HFFc6 (cell line): ENCODE measurements around the gene SLC39A11. TPM values are rescaled to one million over a fixed set of nuclear protein-coding genes. Genes with fewer than 3 reads are reported as not detected.
"Not testable (repeated sequence)": the region's sequence is repeated elsewhere in the genome, so short reads cannot be mapped to it uniquely, and the experiment has no call there.

Experiments used
- DNase-seq: peaks from one replicate; pipeline ENCODE4 v3.0.0-alpha.2; 2018
- H3K27ac Mint-ChIP-seq: 2 replicates; pipeline ENCODE4 v1.8.0; 2020; ENCODE audit warnings: mild to moderate bottlenecking, mixed read lengths
- H3K27me3 Mint-ChIP-seq: 2 replicates; pipeline ENCODE4 v1.8.0; 2021; ENCODE audit warnings: mild to moderate bottlenecking, moderate library complexity, mixed read lengths; ENCODE audit not compliant: insufficient read depth
- H3K36me3 Mint-ChIP-seq: 2 replicates; pipeline ENCODE4 v1.8.0; 2021; ENCODE audit warnings: low read depth, mixed read lengths
- H3K4me1 Mint-ChIP-seq: 2 replicates; pipeline ENCODE4 v1.8.0; 2020; ENCODE audit warnings: low read depth, mixed read lengths
- H3K4me3 Mint-ChIP-seq: 2 replicates; pipeline ENCODE4 v1.8.0; 2020; ENCODE audit warnings: mild to moderate bottlenecking, moderate library complexity, mixed read lengths
- H3K9me3 Mint-ChIP-seq: 2 replicates; pipeline ENCODE4 v1.8.0; 2020; ENCODE audit warnings: mild to moderate bottlenecking, mixed read lengths
- CTCF ChIP-seq: fragments of 200-600 bp; sonication (generic); IDR thresholded peaks from 2 replicates; pipeline ENCODE4 v1.5.0; 2021; ENCODE audit warnings: antibody characterized with exemption, mild to moderate bottlenecking
- total RNA-seq, 6 experiments: library from RNA; stranded (reverse); fragmentation: NEBNext Ultra II Directional; extraction: Animal tissue kit (Norgen Biotek cat#: 25700); gene quantifications; 2 replicates in 1 of 6; 3 replicates in 5 of 6; pipeline ENCODE4 v1.2.3, GENCODE V29; 2021

Gene SLC39A11
- total RNA-seq, 6 experiments from 2014 or later = 29.7 to 40.6 (median 34.9) TPM

GRCh38 chr17:73069164-73069770 lies 23.2 kb downstream of the SLC39A11 start:
- DNase-seq = no peak
- Mint-ChIP-seq H3K27ac (peak overlapping the region; percentile 89), H3K4me1 (peaks cover 56% of the 10 kb centered on the region), H3K27me3 (no peaks in the 10 kb centered on the region; the same call in 1 of the 2 replicates), H3K9me3 (no peaks in the 10 kb centered on the region), H3K36me3 (peaks cover 35% of the 10 kb centered on the region), H3K4me3 (no peak overlapping the region; the same call in 1 of the 2 replicates)
- no peak for TF ChIP-seq CTCF

GRCh38 chr17:73068322-73069153 lies 23.9 kb downstream of the SLC39A11 start:
- TF ChIP-seq CTCF = no peak
- Mint-ChIP-seq H3K9me3 (no peaks in the 10 kb centered on the region), H3K4me1 (peaks cover 61% of the 10 kb centered on the region), H3K4me3 (peak overlapping the region; percentile 39), H3K27me3 (no peaks in the 10 kb centered on the region; the same call in 1 of the 2 replicates), H3K27ac (peak overlapping the region; percentile 89), H3K36me3 (peaks cover 35% of the 10 kb centered on the region)
- DNase-seq = peak; percentile 81

GRCh38 chr17:73067699-73068098 lies 24.8 kb downstream of the SLC39A11 start:
- peak; percentile 84 for DNase-seq
- H3K27me3 Mint-ChIP-seq, H3K9me3 Mint-ChIP-seq: not testable (repeated sequence)
- H3K4me3 Mint-ChIP-seq = peak overlapping the region; percentile 39
- peaks cover 35% of the 10 kb centered on the region for H3K36me3 Mint-ChIP-seq
- H3K4me1 Mint-ChIP-seq = peaks cover 61% of the 10 kb centered on the region
- peak overlapping the region; percentile 89 for H3K27ac Mint-ChIP-seq

GRCh38 chr17:73067075-73067474 lies 25.4 kb downstream of the SLC39A11 start:
- H3K4me1 Mint-ChIP-seq = peaks cover 61% of the 10 kb centered on the region

GRCh38 chr17:73066148-73066884 lies 26.2 kb downstream of the SLC39A11 start:
- H3K4me1 Mint-ChIP-seq = peaks cover 54% of the 10 kb centered on the region
- peaks cover 28% of the 10 kb centered on the region for H3K36me3 Mint-ChIP-seq
- no peak for DNase-seq
- H3K4me3 Mint-ChIP-seq = no peak overlapping the region
- peaks cover 2% of the 10 kb centered on the region; the same call in 1 of the 2 replicates for H3K27me3 Mint-ChIP-seq
- H3K9me3 Mint-ChIP-seq = no peaks in the 10 kb centered on the region
- no peak for TF ChIP-seq CTCF
- H3K27ac Mint-ChIP-seq = no peak overlapping the region

More at GRCh38 chr17:73067075-73067474, 25.4 kb downstream of the SLC39A11 start:
- H3K4me3 Mint-ChIP-seq = no peak overlapping the region
- peaks cover 35% of the 10 kb centered on the region for H3K36me3 Mint-ChIP-seq
- DNase-seq = no peak
- no peak for TF ChIP-seq CTCF
- H3K27ac Mint-ChIP-seq = peak overlapping the region; percentile 89
- peaks cover 2% of the 10 kb centered on the region; the same call in 1 of the 2 replicates for H3K27me3 Mint-ChIP-seq
- H3K9me3 Mint-ChIP-seq = no peaks in the 10 kb centered on the region
